GM23338 (cell line): ENCODE results near the gene LRBA. TPM values are rescaled to one million over a fixed set of nuclear protein-coding genes. Genes with fewer than 3 reads are reported as not detected.

Experiments
- ATAC-seq: fragments of 200-7000 bp; cut with Tn5 transposase; 3 replicates; pipeline ENCODE4 v1.9.1; 2020
- DNase-seq: peaks from one replicate; pipeline ENCODE4 v3.0.0-alpha.2; 2015; ENCODE audit warnings: low spot score
- H2AFZ ChIP-seq: fragments of 200-600 bp; sonication (generic); 2 replicates; pipeline ENCODE4 v1.8.0; 2016; ENCODE audit warnings: antibody characterized with exemption, mild to moderate bottlenecking, moderate library complexity
- H3F3A ChIP-seq: fragments of 200-600 bp; sonication (generic); replicated peaks from 2 replicates; pipeline ENCODE4 v1.8.0; 2017; ENCODE audit warnings: antibody characterized with exemption, mixed run types, low read depth
- H3K27ac ChIP-seq: fragments of 200-600 bp; sonication (generic); 2 replicates; pipeline ENCODE4 v1.6.1; 2016; ENCODE audit warnings: low read depth
- H3K27me3 ChIP-seq: fragments of 200-600 bp; sonication (generic); 2 replicates; pipeline ENCODE4 v1.8.0; 2016; ENCODE audit warnings: mild to moderate bottlenecking, mixed run types, moderate library complexity; ENCODE audit not compliant: insufficient read depth
- H3K36me3 ChIP-seq: fragments of 200-600 bp; sonication (generic); 2 replicates; pipeline ENCODE4 v1.8.0; 2016; ENCODE audit warnings: mild to moderate bottlenecking; ENCODE audit not compliant: insufficient read depth
- H3K4me1 ChIP-seq: fragments of 200-600 bp; sonication (generic); 2 replicates; pipeline ENCODE4 v1.8.0; 2016; ENCODE audit warnings: mild to moderate bottlenecking, moderate library complexity; ENCODE audit not compliant: insufficient read depth
- H3K4me2 ChIP-seq: fragments of 200-600 bp; sonication (generic); 2 replicates; pipeline ENCODE4 v1.7.1; 2017; ENCODE audit warnings: mixed run types
- H3K4me3 ChIP-seq: fragments of 200-600 bp; sonication (generic); 2 replicates; pipeline ENCODE4 v1.6.1; 2016; ENCODE audit warnings: mixed run types
- H3K79me2 ChIP-seq: fragments of 200-600 bp; sonication (generic); replicated peaks from 2 replicates; pipeline ENCODE4 v1.8.0; 2017; ENCODE audit warnings: mild to moderate bottlenecking; ENCODE audit not compliant: insufficient read depth
- H3K9me2 ChIP-seq: fragments of 200-600 bp; sonication (generic); 2 replicates; pipeline ENCODE4 v1.8.0; 2017; ENCODE audit not compliant: insufficient read depth
- H4K20me1 ChIP-seq: fragments of 200-600 bp; sonication (generic); replicated peaks from 2 replicates; pipeline ENCODE4 v1.8.0; 2017; ENCODE audit warnings: mild to moderate bottlenecking; ENCODE audit not compliant: insufficient read depth
- H3K27ac Mint-ChIP-seq: 2 replicates; pipeline ENCODE4 v1.8.0; 2020; ENCODE audit warnings: inconsistent platforms, mild to moderate bottlenecking, moderate library complexity, mixed read lengths
- H3K27me3 Mint-ChIP-seq: 3 replicates; pipeline ENCODE4 v1.8.0; 2022; ENCODE audit warnings: low read depth, mild to moderate bottlenecking, moderate library complexity, mixed read lengths, inconsistent platforms; ENCODE audit not compliant: insufficient read depth, poor library complexity
- H3K36me3 Mint-ChIP-seq: 3 replicates; pipeline ENCODE4 v1.8.0; 2021; ENCODE audit warnings: low read depth, mild to moderate bottlenecking, inconsistent platforms, moderate library complexity, mixed read lengths
- H3K4me1 Mint-ChIP-seq: 3 replicates; pipeline ENCODE4 v1.8.0; 2020; ENCODE audit warnings: mild to moderate bottlenecking, inconsistent platforms, mixed read lengths
- H3K4me3 Mint-ChIP-seq: 3 replicates; pipeline ENCODE4 v1.8.0; 2021; ENCODE audit warnings: moderate library complexity, mild to moderate bottlenecking, inconsistent platforms, mixed read lengths
- H3K9me3 Mint-ChIP-seq: 3 replicates; pipeline ENCODE4 v1.8.0; 2020; ENCODE audit warnings: moderate library complexity, mild to moderate bottlenecking, inconsistent platforms, mixed read lengths
- CREB1 ChIP-seq: fragments of 250-450 bp; sonication (Bioruptor Pico); IDR thresholded peaks from 2 replicates; pipeline ENCODE4 v1.5.0; 2020; ENCODE audit warnings: low read depth, mild to moderate bottlenecking, moderate library complexity
- CTCF ChIP-seq, 2 experiments: fragments of 200-600 bp in 1 of 2; sonication (generic) in 1 of 2; conservative IDR thresholded peaks; 2 replicates each; pipeline versions ENCODE4 v1.5.1 to v1.6.1; 2016 to 2017; ENCODE audit warnings: antibody characterized with exemption in 2 of 2, low read depth in 2 of 2, mild to moderate bottlenecking in 2 of 2, moderate library complexity in 1 of 2
- ETS1 ChIP-seq: IDR thresholded peaks from 2 replicates; pipeline ENCODE4 v1.6.1; 2016; ENCODE audit warnings: antibody characterized with exemption
- JUNB ChIP-seq: IDR thresholded peaks from one replicate; pipeline ENCODE4 v1.6.1; 2016; ENCODE audit warnings: antibody characterized with exemption; ENCODE audit not compliant: unreplicated experiment
- POLR2AphosphoS5 ChIP-seq: IDR thresholded peaks from 2 replicates; pipeline ENCODE4 v1.6.1; 2016; ENCODE audit warnings: antibody characterized with exemption, low read depth
- STAT1 ChIP-seq: IDR thresholded peaks from one replicate; pipeline ENCODE4 v1.6.1; 2016; ENCODE audit warnings: antibody characterized with exemption; ENCODE audit not compliant: unreplicated experiment
- ZNF114 ChIP-seq: fragments of 250-450 bp; sonication (Bioruptor Pico); IDR thresholded peaks from 2 replicates; pipeline ENCODE4 v1.5.0; 2020; ENCODE audit warnings: mild to moderate bottlenecking, moderate library complexity
- ZNF331 ChIP-seq: fragments of 250-450 bp; sonication (Bioruptor Pico); IDR thresholded peaks from 2 replicates; pipeline ENCODE4 v1.5.0; 2020; ENCODE audit warnings: low read depth, mild to moderate bottlenecking, moderate library complexity
- ZNF462 ChIP-seq: fragments of 250-450 bp; sonication (Bioruptor Pico); IDR thresholded peaks from 2 replicates; pipeline ENCODE4 v1.5.0; 2020; ENCODE audit warnings: mild to moderate bottlenecking, moderate library complexity
- polyA plus RNA-seq: library from polyadenylated mRNA; unstranded; fragments of >200 nt; fragmentation: Nextera tagmentation; extraction: Ambion mirVana; gene quantifications from 2 replicates; pipeline ENCODE4 v1.2.1, GENCODE V29; 2016
- total RNA-seq: library from RNA; depleted of rRNA; stranded (reverse); fragments of >200 nt; shearing (Covaris generic); gene quantifications from 2 replicates; pipeline ENCODE4 v1.2.3, GENCODE V29; 2014

LRBA gene
- total and polyA plus RNA-seq, 2 experiments from 2014 or later: 23.3 to 126 TPM

GRCh38 chr4:150286656-150287055, 728.4 kb downstream of the LRBA start:
- peaks cover 4% of the 10 kb centered on the region for H3K27me3 Mint-ChIP-seq

GRCh38 chr4:150283689-150284088, 731.4 kb downstream of the LRBA start:
- Mint-ChIP-seq H3K4me3 (no peak overlapping the region), H3K4me1 (peaks cover 3% of the 10 kb centered on the region; the same call in 1 of the 3 replicates), H3K27ac (no peak overlapping the region), H3K27me3 (peaks cover 4% of the 10 kb centered on the region), H3K9me3 (no peaks in the 10 kb centered on the region; the same call in 2 of the 3 replicates), H3K36me3 (peaks cover 5% of the 10 kb centered on the region; the same call in 2 of the 3 replicates)
- H3K4me2 ChIP-seq: no peak overlapping the region
- no peaks in the 10 kb centered on the region for H3K27me3 ChIP-seq
- DNase-seq (no peak), ATAC-seq (no peak)
- no peaks in the 10 kb centered on the region; the same call in 1 of the 2 replicates for H3K9me2 ChIP-seq
- H3K36me3 ChIP-seq: no peaks in the 10 kb centered on the region
- no peak overlapping the region for H2AFZ ChIP-seq
- no peaks in the 10 kb centered on the region; the same call in 1 of the 2 replicates for H3K4me1 ChIP-seq
- no peaks in the 10 kb centered on the region for H3F3A ChIP-seq
- H4K20me1 ChIP-seq: no peaks in the 10 kb centered on the region
- TF ChIP-seq CTCF (conservative IDR thresholded peaks at IDR 0.05; ENCODE audit: low read depth in 2 of 2) (no peak), STAT1 (no peak), ZNF331 (CRISPR knock-in tag) (no peak), ZNF114 (CRISPR knock-in tag) (no peak), JUNB (no peak), ETS1 (no peak), ZNF462 (CRISPR knock-in tag) (no peak), POLR2AphosphoS5 (no peak)
- no peak overlapping the region for H3K27ac ChIP-seq
- H3K79me2 ChIP-seq: no peaks in the 10 kb centered on the region
- H3K4me3 ChIP-seq: no peak overlapping the region

More at GRCh38 chr4:150286656-150287055, 728.4 kb downstream of the LRBA start:
- Histone ChIP-seq H3K27ac (no peak overlapping the region), H3K36me3 (no peaks in the 10 kb centered on the region), H3K27me3 (no peaks in the 10 kb centered on the region), H3K4me3 (no peak overlapping the region), H3F3A (no peaks in the 10 kb centered on the region), H3K9me2 (no peaks in the 10 kb centered on the region; the same call in 1 of the 2 replicates), H3K4me1 (no peaks in the 10 kb centered on the region), H4K20me1 (no peaks in the 10 kb centered on the region), H3K79me2 (no peaks in the 10 kb centered on the region), H2AFZ (no peak overlapping the region), H3K4me2 (no peak overlapping the region)
- H3K36me3 Mint-ChIP-seq: peaks cover 3% of the 10 kb centered on the region; the same call in 1 of the 3 replicates
- DNase-seq: no peak
- no peaks in the 10 kb centered on the region for H3K4me1 Mint-ChIP-seq
- no peak for TF ChIP-seq CREB1 (CRISPR knock-in tag)
- no peak overlapping the region for H3K4me3 Mint-ChIP-seq
- ATAC-seq: no peak
- H3K27ac Mint-ChIP-seq: no peak overlapping the region
- H3K9me3 Mint-ChIP-seq: no peaks in the 10 kb centered on the region; the same call in 2 of the 3 replicates
